HEK293 (cell line): Measurements from ENCODE around the gene TOR2A.

ENCODE experiments used
- CTCF ChIA-PET: fragments of 350-600 bp; formaldehyde crosslinking; extraction: SDS; loops from one replicate; lab custom pipeline; 2021; ENCODE audit warnings: antibody characterized with exemption; lab: Yijun Ruan, JAX
- POLR2A ChIA-PET: fragments of 300-600 bp; formaldehyde crosslinking; extraction: SDS; loops from one replicate; lab custom pipeline; 2020; ENCODE audit warnings: antibody characterized with exemption, inconsistent platforms; lab: Yijun Ruan, JAX
- H3K27ac ChIP-seq: fragments of 200-500 bp; sonication (Bioruptor generic); 2 replicates; pipeline ENCODE4 v1.5.1; 2014; ENCODE audit warnings: low read depth, low read length, control low read depth, inconsistent platforms; ENCODE audit errors: extremely low read depth
- H3K36me3 ChIP-seq, 2 experiments: fragments of 200-500 bp in 1 of 2; sonication (Bioruptor generic) in 1 of 2; 1 replicate in 1 of 2; 2 replicates in 1 of 2; pipeline ENCODE4 v1.5.1; 2014 to 2017; ENCODE audit warnings: inconsistent platforms in 2 of 2, low read length in 2 of 2; ENCODE audit not compliant: control insufficient read depth in 2 of 2, insufficient read depth in 1 of 2
- H3K4me1 ChIP-seq: fragments of 200-500 bp; sonication (Bioruptor generic); 2 replicates; pipeline ENCODE4 v1.5.1; 2014; ENCODE audit warnings: mild to moderate bottlenecking, low read length, inconsistent platforms; ENCODE audit not compliant: control insufficient read depth, insufficient read depth
- H3K4me3 ChIP-seq: 2 replicates; pipeline ENCODE4 v1.5.1; 2011; ENCODE audit warnings: low read depth, mild to moderate bottlenecking, control low read depth, low read length, moderate library complexity
- H3K9me3 ChIP-seq: fragments of 200-500 bp; sonication (Bioruptor generic); 2 replicates; pipeline ENCODE4 v1.5.1; 2014; ENCODE audit warnings: low read depth, low read length, inconsistent platforms; ENCODE audit not compliant: control insufficient read depth, insufficient read depth
- GLIS2 ChIP-seq: fragments of 450-650 bp; formaldehyde crosslinking; IDR thresholded peaks from 2 replicates; pipeline ENCODE4 v1.5.1; 2016; ENCODE audit warnings: missing biosample characterization, missing genetic modification characterization
- KLF16 ChIP-seq: fragments of 450-650 bp; formaldehyde crosslinking; IDR thresholded peaks from 2 replicates; pipeline ENCODE4 v1.5.1; 2017; ENCODE audit warnings: missing biosample characterization, missing genetic modification characterization
- KLF8 ChIP-seq: fragments of 450-650 bp; formaldehyde crosslinking; IDR thresholded peaks from 2 replicates; pipeline ENCODE4 v1.5.1; 2016; ENCODE audit warnings: missing biosample characterization, missing genetic modification characterization
- KLF9 ChIP-seq: fragments of 450-650 bp; formaldehyde crosslinking; IDR thresholded peaks from 2 replicates; pipeline ENCODE4 v1.5.1; 2016; ENCODE audit warnings: missing biosample characterization, missing genetic modification characterization, low read depth
- PATZ1 ChIP-seq: fragments of 450-650 bp; formaldehyde crosslinking; IDR thresholded peaks from 2 replicates; pipeline ENCODE4 v1.5.1; 2016; ENCODE audit warnings: missing biosample characterization, missing genetic modification characterization
- PRDM6 ChIP-seq: fragments of 450-650 bp; formaldehyde crosslinking; IDR thresholded peaks from 2 replicates; pipeline ENCODE4 v1.5.1; 2017; ENCODE audit warnings: missing biosample characterization, missing genetic modification characterization
- SP3 ChIP-seq: fragments of 450-650 bp; formaldehyde crosslinking; IDR thresholded peaks from 2 replicates; pipeline ENCODE4 v1.5.1; 2016; ENCODE audit warnings: missing biosample characterization, missing genetic modification characterization
- SP7 ChIP-seq: fragments of 450-650 bp; formaldehyde crosslinking; IDR thresholded peaks from 2 replicates; pipeline ENCODE4 v1.5.1; 2016; ENCODE audit warnings: missing biosample characterization, missing genetic modification characterization
- ZBTB1 ChIP-seq: fragments of 450-650 bp; formaldehyde crosslinking; IDR thresholded peaks from 2 replicates; pipeline ENCODE4 v1.5.1; 2016; ENCODE audit warnings: missing biosample characterization, missing genetic modification characterization
- ZBTB44 ChIP-seq: fragments of 450-650 bp; IDR thresholded peaks from 2 replicates; pipeline ENCODE4 v1.5.1; 2018; ENCODE audit warnings: missing biosample characterization, mild to moderate bottlenecking, missing genetic modification characterization
- ZFP3 ChIP-seq: fragments of 450-650 bp; formaldehyde crosslinking; IDR thresholded peaks from 2 replicates; pipeline ENCODE4 v1.5.1; 2016; ENCODE audit warnings: low read depth, missing biosample characterization, missing genetic modification characterization
- ZFP37 ChIP-seq: fragments of 450-650 bp; formaldehyde crosslinking; IDR thresholded peaks from 2 replicates; pipeline ENCODE4 v1.5.1; 2016; ENCODE audit warnings: missing biosample characterization, missing genetic modification characterization
- ZFP41 ChIP-seq: fragments of 450-650 bp; formaldehyde crosslinking; IDR thresholded peaks from 2 replicates; pipeline ENCODE4 v1.5.1; 2016; ENCODE audit warnings: missing biosample characterization, missing genetic modification characterization, borderline replicate concordance
- ZFP69B ChIP-seq: fragments of 450-650 bp; formaldehyde crosslinking; IDR thresholded peaks from 2 replicates; pipeline ENCODE4 v1.5.1; 2016; ENCODE audit warnings: missing biosample characterization, missing genetic modification characterization
- ZNF10 ChIP-seq: fragments of 450-650 bp; formaldehyde crosslinking; IDR thresholded peaks from 2 replicates; pipeline ENCODE4 v1.5.1; 2017; ENCODE audit warnings: missing biosample characterization, missing genetic modification characterization
- ZNF121 ChIP-seq: fragments of 450-650 bp; formaldehyde crosslinking; IDR thresholded peaks from 2 replicates; pipeline ENCODE4 v1.5.1; 2016; ENCODE audit warnings: missing biosample characterization, missing genetic modification characterization
- ZNF148 ChIP-seq: fragments of 450-650 bp; formaldehyde crosslinking; IDR thresholded peaks from 2 replicates; pipeline ENCODE4 v1.5.0; 2017; ENCODE audit warnings: missing biosample characterization, missing genetic modification characterization, borderline replicate concordance
- ZNF155 ChIP-seq: fragments of 450-650 bp; formaldehyde crosslinking; IDR thresholded peaks from 2 replicates; pipeline ENCODE4 v1.5.1; 2016; ENCODE audit warnings: missing biosample characterization, missing genetic modification characterization
- ZNF221 ChIP-seq: fragments of 450-650 bp; formaldehyde crosslinking; IDR thresholded peaks from 2 replicates; pipeline ENCODE4 v1.5.1; 2017; ENCODE audit warnings: missing biosample characterization, missing genetic modification characterization, borderline replicate concordance
- ZNF335 ChIP-seq: fragments of 450-650 bp; formaldehyde crosslinking; conservative IDR thresholded peaks from 2 replicates; pipeline ENCODE4 v1.5.1; 2016; ENCODE audit warnings: missing biosample characterization, missing genetic modification characterization
- ZNF580 ChIP-seq: fragments of 450-650 bp; formaldehyde crosslinking; IDR thresholded peaks from 2 replicates; pipeline ENCODE4 v1.5.1; 2016; ENCODE audit warnings: missing biosample characterization, missing genetic modification characterization
- ZNF664 ChIP-seq: fragments of 450-650 bp; formaldehyde crosslinking; IDR thresholded peaks from 2 replicates; pipeline ENCODE4 v1.5.1; 2016; ENCODE audit warnings: missing biosample characterization, missing genetic modification characterization
- ZNF791 ChIP-seq: fragments of 450-650 bp; formaldehyde crosslinking; IDR thresholded peaks from 2 replicates; pipeline ENCODE4 v1.5.1; 2016; ENCODE audit warnings: missing biosample characterization, missing genetic modification characterization

The TOR2A gene

GRCh38 chr9:127772603-127773002, 37.5 kb upstream of the TOR2A start:
- H3K27ac ChIP-seq, result no peak overlapping the region
- H3K4me3 ChIP-seq, result no peak overlapping the region
- no peaks in the 10 kb centered on the region for H3K36me3 ChIP-seq
- no peaks in the 10 kb centered on the region for H3K9me3 ChIP-seq
- POLR2A ChIA-PET, result no interaction called here
- no peaks in the 10 kb centered on the region for H3K4me1 ChIP-seq
- CTCF ChIA-PET, result interaction anchor here (0.8 to 1.5 kb wide), 4 partner anchors 12 to 247 kb away, joined by 3 to 11 read pairs (median 4); partner anchors contain the start of genes CDK9 and TOR2A
- TF ChIP-seq ZFP3 (no peak), ZFP41 (tag by site-specific recombination) (no peak), ZNF148 (no peak), ZNF335 (tag by site-specific recombination) (no peak), PRDM6 (tag by site-specific recombination) (no peak), ZNF121 (tag by site-specific recombination) (0 out of 2 replicates have a peak, but pooled peaks have one; percentile 14), ZNF155 (tag by site-specific recombination) (no peak)

GRCh38 chr9:127771570-127772189, 36.6 kb upstream of the TOR2A start:
- Histone ChIP-seq H3K9me3 (no peaks in the 10 kb centered on the region), H3K27ac (no peak overlapping the region), H3K36me3 (no peaks in the 10 kb centered on the region), H3K4me3 (peak overlapping the region; percentile 25), H3K4me1 (no peaks in the 10 kb centered on the region)
- ChIA-PET CTCF (interaction anchor here (0.6 to 1.6 kb wide), 7 partner anchors 11 to 253 kb away, joined by 3 to 12 read pairs (median 4); partner anchors contain the start of gene TOR2A), POLR2A (interaction anchor here (0.5 to 1.9 kb wide), 15 partner anchors 8 to 1260 kb away, joined by 3 to 10 read pairs (median 5); partner anchors contain the start of genes CDK9, ST6GALNAC4 and TOR2A)
- peak; percentile 6; the same call in 1 of the 2 replicates for TF ChIP-seq KLF8
- no peak for TF ChIP-seq ZBTB44 (tag by site-specific recombination)
- TF ChIP-seq ZNF10 (tag by site-specific recombination), result no peak
- 0 out of 2 replicates have a peak, but pooled peaks have one; percentile 1 for TF ChIP-seq SP7
- TF ChIP-seq ZNF664, result 0 out of 2 replicates have a peak, but pooled peaks have one; percentile 33
- TF ChIP-seq ZFP69B (tag by site-specific recombination), result no peak
- TF ChIP-seq SP3, result peak; percentile 64; the same call in 1 of the 2 replicates

GRCh38 chr9:127770905-127771569, 35.9 kb upstream of the TOR2A start:
- H3K36me3 ChIP-seq, result no peaks in the 10 kb centered on the region
- POLR2A ChIA-PET, result interaction anchor here (0.5 to 1.9 kb wide), 16 partner anchors 9 to 1259 kb away, joined by 3 to 10 read pairs (median 4); partner anchors contain the start of genes CDK9, ST6GALNAC4 and TOR2A
- peak overlapping the region; percentile 43 for H3K4me3 ChIP-seq
- CTCF ChIA-PET, result interaction anchor here (0.6 to 1.6 kb wide), 8 partner anchors 12 to 267 kb away, joined by 3 to 12 read pairs (median 4); partner anchors contain the start of gene TOR2A
- no peaks in the 10 kb centered on the region for H3K4me1 ChIP-seq
- H3K27ac ChIP-seq, result no peak overlapping the region
- no peaks in the 10 kb centered on the region for H3K9me3 ChIP-seq
- peak; percentile 97 for TF ChIP-seq KLF16
- no peak for TF ChIP-seq ZBTB1 (tag by site-specific recombination)
- TF ChIP-seq ZFP37 (tag by site-specific recombination), result no peak
- TF ChIP-seq GLIS2 (tag by site-specific recombination), result peak; percentile 82; the same call in 1 of the 2 replicates
- TF ChIP-seq KLF9, result peak; percentile 99
- TF ChIP-seq ZNF791 (tag by site-specific recombination), result no peak
- TF ChIP-seq ZNF580 (tag by site-specific recombination), result no peak
- TF ChIP-seq ZNF221 (tag by site-specific recombination), result no peak
- TF ChIP-seq PATZ1 (tag by site-specific recombination), result peak; percentile 90
